ENCODE data around the gene ZNF548.

ZNF548 gene

GRCh38 chr19:57403737-57404563, 14.3 kb downstream of the ZNF548 start:
- no peak for DNase-seq

GRCh38 chr19:57406516-57407123, 17.0 kb downstream of the ZNF548 start:
- DNase-seq = peak; percentile 76

- peak; percentile 96 for DNase-seq
These were observed 21.4 kb downstream of the ZNF548 start, which contains the start of gene ZNF17 for GRCh38 chr19:57410877-57411671. Gene ZNF17 (plus strand): TSS chr19:57411161. CDS start chr19:57413616, 2,455 bp downstream.

GRCh38 chr19:57419439-57419838, 29.8 kb downstream of the ZNF548 start:
- DNase-seq = no peak

- DNase-seq = no peak
These were observed 31.4 kb downstream of the ZNF548 start for GRCh38 chr19:57421037-57421436.

- DNase-seq = no peak
These were observed 44.9 kb downstream of the ZNF548 start for GRCh38 chr19:57434386-57435061.

GRCh38 chr19:57435062-57435978, 45.7 kb downstream of the ZNF548 start, which contains the start of gene ZNF749:
Gene ZNF749 (plus strand): TSS chr19:57435325. CDS start chr19:57435579, 254 bp downstream.
- DNase-seq = peak; percentile 99

GRCh38 chr19:57436417-57436816, 46.8 kb downstream of the ZNF548 start:
- DNase-seq = no peak

- DNase-seq = no peak
These were observed 48.3 kb downstream of the ZNF548 start for GRCh38 chr19:57437931-57438330.

GRCh38 chr19:57438925-57439324, 49.3 kb downstream of the ZNF548 start:
- DNase-seq = no peak

GRCh38 chr19:57441979-57442752, 52.5 kb downstream of the ZNF548 start:
- DNase-seq = no peak

GRCh38 chr19:57443121-57443696, 53.6 kb downstream of the ZNF548 start:
- no peak for DNase-seq

GRCh38 chr19:57452307-57452706, 62.7 kb downstream of the ZNF548 start:
- no peak for DNase-seq
